B cell (primary cell): ENCODE measurements around the gene BCAR1. TPM values are rescaled to one million over a fixed set of nuclear protein-coding genes. Genes with fewer than 3 reads are reported as not detected.

Experiments
- ATAC-seq: fragments of 200-7000 bp; cut with Tn5 transposase; one replicate; pipeline ENCODE4 v1.10.0; 2021; ENCODE audit warnings: low read depth, mild to moderate bottlenecking, moderate number of reproducible peaks, moderate library complexity
- CTCF ChIA-PET: fragments of 350-600 bp; sonication (Branson Sonifier 250); formaldehyde crosslinking; loops from one replicate; lab custom pipeline; 2021; ENCODE audit warnings: antibody characterized with exemption, inconsistent platforms; lab: Charles Lee
- POLR2A ChIA-PET: fragments of 350-600 bp; sonication (Branson Sonifier 250); formaldehyde crosslinking; loops from one replicate; lab custom pipeline; 2021; ENCODE audit warnings: antibody characterized with exemption; lab: Charles Lee
- DNase-seq: peaks from one replicate; pipeline ENCODE4 v3.0.0; 2013
- H2AFZ ChIP-seq: 2 replicates; pipeline ENCODE4 v1.6.1; 2012; ENCODE audit warnings: mild to moderate bottlenecking, low read depth, low read length; ENCODE audit not compliant: insufficient read depth, poor library complexity, severe bottlenecking
- H3K27ac ChIP-seq, 2 donors: 1 replicate in 1 of 2; 2 replicates in 1 of 2; pipeline ENCODE4 v1.5.1; 2012 to 2013; ENCODE audit warnings: low read length in 2 of 2, mild to moderate bottlenecking in 2 of 2, moderate library complexity in 1 of 2
- H3K27me3 ChIP-seq, 4 experiments: fragments of 200-600 bp in 1 of 4; sonication (generic) in 1 of 4; replicated peaks in 1 of 4; 1 replicate in 2 of 4; 2 replicates in 2 of 4; pipeline versions ENCODE4 v1.6.1 to v1.7.0; 2013 to 2016; ENCODE audit warnings: low read length in 3 of 4, mild to moderate bottlenecking in 2 of 4, mixed read lengths in 1 of 4, moderate library complexity in 1 of 4; ENCODE audit not compliant: insufficient read depth in 4 of 4, control insufficient read depth in 3 of 4; ENCODE audit errors: control extremely low read depth in 1 of 4
- H3K36me3 ChIP-seq, 2 experiments: replicated peaks in 1 of 2; 1 replicate in 1 of 2; 2 replicates in 1 of 2; pipeline versions ENCODE4 v1.6.1 to v1.7.1; 2013; ENCODE audit warnings: low read length in 1 of 2; ENCODE audit not compliant: insufficient read depth in 2 of 2, control insufficient read depth in 1 of 2; ENCODE audit errors: control extremely low read depth in 1 of 2, extremely low read depth in 1 of 2
- H3K4me1 ChIP-seq, 2 donors: fragments of 200-600 bp in 1 of 2; sonication (generic) in 1 of 2; 1 replicate in 1 of 2; 2 replicates in 1 of 2; pipeline versions ENCODE4 v1.5.1 to v1.6.1; 2013 to 2017; ENCODE audit warnings: low read length in 2 of 2; ENCODE audit not compliant: control insufficient read depth in 2 of 2, insufficient read depth in 2 of 2
- H3K4me2 ChIP-seq: replicated peaks from 2 replicates; pipeline ENCODE3; 2012; ENCODE audit warnings: mild to moderate bottlenecking, low read depth, low read length; ENCODE audit not compliant: poor library complexity, severe bottlenecking
- H3K4me3 ChIP-seq, 5 experiments: fragments of 200-600 bp in 1 of 5; sonication (generic) in 1 of 5; 1 replicate in 3 of 5; 2 replicates in 2 of 5; pipeline versions ENCODE4 v1.5.1 to v1.7.0; 2011 to 2016; ENCODE audit warnings: low read length in 4 of 5, mild to moderate bottlenecking in 4 of 5, low read depth in 2 of 5, control low read depth in 1 of 5, moderate library complexity in 1 of 5; ENCODE audit not compliant: insufficient read depth in 1 of 5; ENCODE audit errors: control extremely low read depth in 1 of 5, extremely low read depth in 1 of 5
- H3K79me2 ChIP-seq: fragments of 200-600 bp; sonication (generic); one replicate; pipeline ENCODE4 v1.6.0; 2016; ENCODE audit warnings: low read length; ENCODE audit not compliant: control insufficient read depth, insufficient read depth
- H3K9ac ChIP-seq: fragments of 200-600 bp; sonication (generic); 2 replicates; pipeline ENCODE4 v1.6.1; 2017; ENCODE audit warnings: mild to moderate bottlenecking, low read length, moderate library complexity
- H3K9me3 ChIP-seq, 3 donors: one replicate each; pipeline versions ENCODE4 v1.6.1 to v1.7.1; 2013; ENCODE audit warnings: low read length in 2 of 3; ENCODE audit not compliant: control insufficient read depth in 2 of 3, insufficient read depth in 1 of 3; ENCODE audit errors: control extremely low read depth in 1 of 3
- H4K20me1 ChIP-seq: 2 replicates; pipeline ENCODE4 v1.6.0; 2012; ENCODE audit warnings: mild to moderate bottlenecking, low read length; ENCODE audit not compliant: insufficient read depth, control insufficient read depth, poor library complexity, severe bottlenecking
- H3K27ac Mint-ChIP-seq: one replicate; pipeline ENCODE4 v1.8.0; 2021; ENCODE audit warnings: mixed read lengths
- H3K27me3 Mint-ChIP-seq: one replicate; pipeline ENCODE4 v1.8.0; 2021; ENCODE audit warnings: mixed read lengths
- H3K4me1 Mint-ChIP-seq: one replicate; pipeline ENCODE4 v1.8.0; 2021; ENCODE audit warnings: mixed read lengths
- H3K4me3 Mint-ChIP-seq: one replicate; pipeline ENCODE4 v1.8.0; 2021; ENCODE audit warnings: mixed read lengths
- H3K9me3 Mint-ChIP-seq: one replicate; pipeline ENCODE4 v1.8.0; 2022; ENCODE audit warnings: mixed read lengths; ENCODE audit not compliant: insufficient read depth
- EZH2 ChIP-seq: IDR thresholded peaks from 2 replicates; pipeline ENCODE4 v1.6.1; 2012; ENCODE audit warnings: borderline replicate concordance, low read depth, mild to moderate bottlenecking, moderate library complexity, low read length; ENCODE audit not compliant: insufficient read depth, poor library complexity, severe bottlenecking
- WGBS: methylation state at CpG from one replicate; pipeline ENCODE4 v1.1.5; 2013; ENCODE audit warnings: missing lambda C conversion rate; ENCODE audit not compliant: insufficient coverage; 5-methylcytosine and 5-hydroxymethylcytosine counted together
- intact Hi-C: fragments of 100-400 bp; cut with micrococcal nuclease; formaldehyde crosslinking; loops from one replicate; pipeline ENCODE4 v1.10.0; 2022
- polyA plus RNA-seq: library from polyadenylated mRNA; depleted of rRNA; stranded (reverse); fragments of >200 nt; gene quantifications from 2 replicates; pipeline ENCODE4 v1.2.3, GENCODE V29; 2012
- total RNA-seq, 2 donors: library from RNA; stranded (reverse); fragments of 120-200 nt in 1 of 2; gene quantifications; 1 replicate in 1 of 2; 2 replicates in 1 of 2; pipeline versions ENCODE4 v1.2.3 to v1.2.4, GENCODE V29; 2013 to 2022
- TF ChIP-seq, protein P1 (sequence below): fragments of 200-600 bp; IDR thresholded peaks from one replicate; pipeline ENCODE4 v1.8.0; 2022; ENCODE audit warnings: antibody characterized with exemption, mild to moderate bottlenecking

BCAR1 gene
- total and polyA plus RNA-seq, 2 donors (not counting 1 experiment from before 2014, with no cell fraction given), result not detected

DNA sequence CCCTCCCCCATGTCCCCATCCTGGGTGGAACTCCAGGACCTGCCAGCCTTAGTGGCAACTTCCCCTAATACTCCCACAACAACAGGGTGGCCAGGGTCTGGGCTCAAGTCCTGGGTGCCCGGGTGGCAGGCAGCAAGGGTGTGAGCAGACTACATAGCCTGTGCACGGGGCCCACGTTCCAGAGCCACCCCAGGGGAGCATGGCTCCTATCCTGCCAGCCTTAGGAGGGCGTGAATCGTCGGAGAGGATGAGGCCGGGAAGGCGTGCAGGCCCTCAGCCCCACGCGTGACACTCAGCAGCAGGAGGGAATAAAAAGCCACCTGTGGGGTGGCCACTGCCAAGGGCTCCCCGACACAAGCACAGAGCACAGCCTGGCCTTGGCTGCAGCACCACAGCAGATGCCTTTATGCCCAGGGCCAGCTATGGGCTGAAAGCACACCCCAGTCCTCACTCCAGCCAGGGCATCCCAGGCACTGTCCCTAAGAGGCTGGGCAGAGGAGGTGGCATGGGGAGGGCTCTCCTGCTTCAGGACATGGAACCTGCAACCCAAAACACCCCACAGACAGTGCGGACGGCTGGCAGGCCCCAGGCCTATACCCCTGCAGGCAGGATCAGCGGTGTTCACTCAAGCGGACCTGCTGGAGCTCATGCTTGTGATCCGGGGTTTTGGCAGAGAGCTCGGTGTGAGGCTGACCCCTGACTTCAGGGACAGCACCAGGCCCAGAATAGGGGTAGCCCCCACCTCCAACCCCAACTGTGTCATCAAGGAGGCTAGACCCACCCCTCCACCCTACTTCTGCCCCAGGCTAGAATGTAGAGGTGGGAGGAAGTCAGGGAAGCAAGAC is 2.7 kb downstream of the BCAR1 start:
- POLR2A ChIA-PET, result no interaction called here
- TF ChIP-seq, protein P1, sequence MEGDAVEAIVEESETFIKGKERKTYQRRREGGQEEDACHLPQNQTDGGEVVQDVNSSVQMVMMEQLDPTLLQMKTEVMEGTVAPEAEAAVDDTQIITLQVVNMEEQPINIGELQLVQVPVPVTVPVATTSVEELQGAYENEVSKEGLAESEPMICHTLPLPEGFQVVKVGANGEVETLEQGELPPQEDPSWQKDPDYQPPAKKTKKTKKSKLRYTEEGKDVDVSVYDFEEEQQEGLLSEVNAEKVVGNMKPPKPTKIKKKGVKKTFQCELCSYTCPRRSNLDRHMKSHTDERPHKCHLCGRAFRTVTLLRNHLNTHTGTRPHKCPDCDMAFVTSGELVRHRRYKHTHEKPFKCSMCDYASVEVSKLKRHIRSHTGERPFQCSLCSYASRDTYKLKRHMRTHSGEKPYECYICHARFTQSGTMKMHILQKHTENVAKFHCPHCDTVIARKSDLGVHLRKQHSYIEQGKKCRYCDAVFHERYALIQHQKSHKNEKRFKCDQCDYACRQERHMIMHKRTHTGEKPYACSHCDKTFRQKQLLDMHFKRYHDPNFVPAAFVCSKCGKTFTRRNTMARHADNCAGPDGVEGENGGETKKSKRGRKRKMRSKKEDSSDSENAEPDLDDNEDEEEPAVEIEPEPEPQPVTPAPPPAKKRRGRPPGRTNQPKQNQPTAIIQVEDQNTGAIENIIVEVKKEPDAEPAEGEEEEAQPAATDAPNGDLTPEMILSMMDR, result no peak
- no peak for TF ChIP-seq EZH2
- H3K27me3 Mint-ChIP-seq, result peaks cover 62% of the 10 kb centered on the region

DNA sequence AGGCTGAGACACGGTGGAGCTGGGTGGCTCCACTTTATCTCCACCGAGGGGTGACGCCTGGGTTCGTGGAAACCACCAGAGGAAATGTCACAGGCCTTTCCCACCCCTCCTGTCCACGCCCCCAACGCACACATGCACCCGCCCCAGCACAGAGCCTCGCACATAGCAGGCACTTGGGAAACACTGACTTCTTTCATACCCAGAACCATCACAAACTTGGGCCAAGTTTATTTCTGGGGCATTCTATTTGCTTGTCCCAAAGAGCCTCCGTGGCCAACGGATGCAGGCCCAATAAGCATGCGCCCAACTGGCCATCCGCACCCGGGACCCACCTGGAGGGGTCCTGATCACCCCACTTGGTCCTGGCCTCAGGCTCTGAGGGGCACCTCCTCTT is 3.3 kb downstream of the BCAR1 start:
- no peak overlapping the region for H3K4me3 ChIP-seq
- CTCF ChIA-PET, result interaction anchor here (1.1 kb wide), 1 partner anchor 14 kb away, joined by 6 read pairs; no protein-coding TSS in a partner anchor
- no peak overlapping the region for H3K27ac ChIP-seq
- DNase-seq, result no peak
- POLR2A ChIA-PET, result no interaction called here
- peaks cover 0 to 9% (median 0%) of the 10 kb centered on the region in 3 donors for H3K9me3 ChIP-seq
- peaks cover 0 to 84% (median 27%) of the 10 kb centered on the region in 4 experiments for H3K27me3 ChIP-seq
- intact Hi-C loops, result no loop called here
- no peak overlapping the region for H3K27ac Mint-ChIP-seq
- no peaks in the 10 kb centered on the region for H3K9me3 Mint-ChIP-seq
- peaks cover 63% of the 10 kb centered on the region for H3K27me3 Mint-ChIP-seq
- H3K4me2 ChIP-seq, result no peak overlapping the region
- 69% methylated on average over 13 of the region's 13 CpGs for WGBS
- peaks cover 8% of the 10 kb centered on the region for H4K20me1 ChIP-seq
- H3K4me1 Mint-ChIP-seq, result peaks cover 21% of the 10 kb centered on the region
- H3K36me3 ChIP-seq, result no peaks in the 10 kb centered on the region
- no peak for ATAC-seq
- no peaks in the 10 kb centered on the region for H3K79me2 ChIP-seq
- no peak for TF ChIP-seq EZH2
- TF ChIP-seq, protein P1, result no peak
- H3K4me1 ChIP-seq, result peaks cover 20 to 23% of the 10 kb centered on the region in 2 donors
- no peak overlapping the region for H3K4me3 Mint-ChIP-seq
- H3K9ac ChIP-seq, result no peak overlapping the region
- no peak overlapping the region for H2AFZ ChIP-seq

More for the DNA sequence above, 2.7 kb downstream of the BCAR1 start:
- intact Hi-C loops, result no loop called here
- no peak overlapping the region for H3K4me2 ChIP-seq
- no peaks in the 10 kb centered on the region for H3K79me2 ChIP-seq
- peaks cover 0 to 85% (median 29%) of the 10 kb centered on the region in 4 experiments for H3K27me3 ChIP-seq
- no peak overlapping the region for H3K4me3 ChIP-seq
- peaks cover 0 to 13% (median 0%) of the 10 kb centered on the region in 3 donors for H3K9me3 ChIP-seq
- no peak overlapping the region for H3K27ac Mint-ChIP-seq
- peaks cover 21% of the 10 kb centered on the region for H3K4me1 Mint-ChIP-seq
- CTCF ChIA-PET, result interaction anchor here (2.0 kb wide), 1 partner anchor 137 kb away, joined by 7 read pairs; no protein-coding TSS in a partner anchor
- DNase-seq (no peak), ATAC-seq (no peak)
- WGBS, result 88% methylated on average over 14 of the region's 17 CpGs
- no peak overlapping the region for H2AFZ ChIP-seq
- no peak overlapping the region for H3K9ac ChIP-seq
- no peak overlapping the region for H3K4me3 Mint-ChIP-seq
- H3K36me3 ChIP-seq, result no peaks in the 10 kb centered on the region
- no peaks in the 10 kb centered on the region for H3K9me3 Mint-ChIP-seq
- H4K20me1 ChIP-seq, result peaks cover 8% of the 10 kb centered on the region
- peaks cover 20 to 23% of the 10 kb centered on the region in 2 donors for H3K4me1 ChIP-seq
- H3K27ac ChIP-seq, result no peak overlapping the region
